ENCODE data around the gene XKR8. TPM values are rescaled to one million over a fixed set of nuclear protein-coding genes. Genes with fewer than 3 reads are reported as not detected.

Gene XKR8
- total and polyA plus RNA-seq, 9 of the 15 experiments (the other 6 are each of a cell fraction or from before 2014, with no cell fraction given): 0.45 to 2.8 (median 1.7) TPM

DNA sequence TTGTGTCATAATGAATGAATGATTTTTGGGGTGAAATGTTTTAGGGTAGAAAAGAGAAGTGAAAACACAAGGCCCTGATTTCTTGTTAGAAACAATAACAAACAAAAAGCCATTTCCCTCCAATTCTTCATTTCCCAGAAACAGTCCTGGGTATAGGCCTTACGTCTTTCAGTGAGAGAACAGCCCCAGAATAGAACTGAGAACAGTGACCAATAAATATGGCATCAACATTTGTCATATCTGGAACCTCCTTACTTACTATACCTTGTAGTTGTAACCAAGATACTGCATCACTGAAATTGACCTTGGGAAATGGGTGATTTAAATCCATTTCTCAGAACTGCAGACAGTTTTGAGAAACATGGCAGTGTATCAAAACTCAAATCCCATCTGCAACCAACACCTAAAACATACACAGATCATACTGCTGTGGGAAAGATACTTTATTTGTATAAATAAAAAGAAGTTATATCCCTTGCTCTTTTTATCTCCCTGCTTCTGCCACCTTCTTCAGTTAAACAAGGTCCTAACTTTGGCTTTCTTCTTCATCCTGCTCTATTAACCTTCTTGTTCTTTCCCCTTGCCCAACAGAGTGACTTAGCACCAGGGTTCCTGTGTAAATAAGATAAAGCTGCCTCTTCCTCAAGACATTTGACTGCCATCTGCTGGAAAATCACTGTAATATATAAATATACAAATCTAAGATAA is 19.5 kb downstream of the XKR8 start (continued):
- TF ChIP-seq ZBTB11 (CRISPR knock-in tag; IDR thresholded peaks at IDR 0.05) (0 out of 6 replicates have a peak, but pooled peaks of 1 of the 3 experiments have one; percentile 37), ATF3 (IDR thresholded peaks at IDR 0.05) (peak; percentile 59; the same call in 1 of the 2 replicates), ATF3 (CRISPR knock-in tag; conservative IDR thresholded peaks at IDR 0.05) (0 out of 2 replicates have a peak, but pooled peaks have one; percentile 44), MYBL2 (IDR thresholded peaks at IDR 0.05; ENCODE audit: low read depth) (no peak; the same call in 1 of the 2 replicates), MYBL2 (CRISPR knock-in tag; IDR thresholded peaks at IDR 0.05; ENCODE audit: borderline replicate concordance) (no peak), ZNF778 (CRISPR knock-in tag; IDR thresholded peaks at IDR 0.05) (no peak), TOE1 (IDR thresholded peaks at IDR 0.05; ENCODE audit: borderline replicate concordance) (0 out of 2 replicates have a peak, but pooled peaks have one; percentile 29), TOE1 (CRISPR knock-in tag; IDR thresholded peaks at IDR 0.05; ENCODE audit: borderline replicate concordance, low read depth) (no peak), ZNF644 (tag; IDR thresholded peaks at IDR 0.05; ENCODE audit: low read depth) (no peak), ZNF551 (CRISPR knock-in tag; IDR thresholded peaks at IDR 0.05) (no peak), YY1 (IDR thresholded peaks at IDR 0.05; ENCODE audit: borderline replicate concordance in 1 of 3, control insufficient read depth in 1 of 3, extremely low read depth in 1 of 3, insufficient read depth in 3 of 3, insufficient read length in 1 of 3, insufficient replicate concordance in 2 of 3, low read depth in 1 of 3, low read length in 2 of 3) (no peak)
- TF ChIP-seq, protein P1, sequence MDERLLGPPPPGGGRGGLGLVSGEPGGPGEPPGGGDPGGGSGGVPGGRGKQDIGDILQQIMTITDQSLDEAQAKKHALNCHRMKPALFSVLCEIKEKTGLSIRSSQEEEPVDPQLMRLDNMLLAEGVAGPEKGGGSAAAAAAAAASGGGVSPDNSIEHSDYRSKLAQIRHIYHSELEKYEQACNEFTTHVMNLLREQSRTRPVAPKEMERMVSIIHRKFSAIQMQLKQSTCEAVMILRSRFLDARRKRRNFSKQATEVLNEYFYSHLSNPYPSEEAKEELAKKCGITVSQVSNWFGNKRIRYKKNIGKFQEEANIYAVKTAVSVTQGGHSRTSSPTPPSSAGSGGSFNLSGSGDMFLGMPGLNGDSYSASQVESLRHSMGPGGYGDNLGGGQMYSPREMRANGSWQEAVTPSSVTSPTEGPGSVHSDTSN (CRISPR knock-in tag; IDR thresholded peaks at IDR 0.05; ENCODE audit: low read depth): no peak
- TF ChIP-seq, protein P1 (tag; conservative IDR thresholded peaks at IDR 0.05; ENCODE audit: low read depth): 0 out of 2 replicates have a peak, but pooled peaks have one; percentile 35
- TF ChIP-seq, protein P2, sequence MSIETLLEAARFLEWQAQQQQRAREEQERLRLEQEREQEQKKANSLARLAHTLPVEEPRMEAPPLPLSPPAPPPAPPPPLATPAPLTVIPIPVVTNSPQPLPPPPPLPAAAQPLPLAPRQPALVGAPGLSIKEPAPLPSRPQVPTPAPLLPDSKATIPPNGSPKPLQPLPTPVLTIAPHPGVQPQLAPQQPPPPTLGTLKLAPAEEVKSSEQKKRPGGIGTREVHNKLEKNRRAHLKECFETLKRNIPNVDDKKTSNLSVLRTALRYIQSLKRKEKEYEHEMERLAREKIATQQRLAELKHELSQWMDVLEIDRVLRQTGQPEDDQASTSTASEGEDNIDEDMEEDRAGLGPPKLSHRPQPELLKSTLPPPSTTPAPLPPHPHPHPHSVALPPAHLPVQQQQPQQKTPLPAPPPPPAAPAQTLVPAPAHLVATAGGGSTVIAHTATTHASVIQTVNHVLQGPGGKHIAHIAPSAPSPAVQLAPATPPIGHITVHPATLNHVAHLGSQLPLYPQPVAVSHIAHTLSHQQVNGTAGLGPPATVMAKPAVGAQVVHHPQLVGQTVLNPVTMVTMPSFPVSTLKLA (conservative IDR thresholded peaks at IDR 0.05): peak; percentile 25 to 56; a peak in 2 of 4 replicates
